SK-N-SH (cell line): Measurements from ENCODE around the gene FCSK.
A peak's percentile ranks its signal among the peaks of the same experiment; 100 is the strongest.

Experiments used
- CTCF ChIP-seq: fragments of 200-600 bp; sonication (generic); IDR thresholded peaks from 2 replicates; pipeline ENCODE4 v1.6.1; 2017; ENCODE audit warnings: antibody characterized with exemption, mild to moderate bottlenecking, moderate library complexity
- EZH2phosphoT487 ChIP-seq: fragments of 200-600 bp; sonication (generic); IDR thresholded peaks from 2 replicates; pipeline ENCODE4 v1.6.1; 2017; ENCODE audit warnings: low read depth, mixed run types, mild to moderate bottlenecking, antibody characterized with exemption, moderate library complexity, borderline replicate concordance
- POLR2AphosphoS5 ChIP-seq: IDR thresholded peaks from 2 replicates; pipeline ENCODE4 v1.6.1; 2012; ENCODE audit warnings: low read depth, low read length
- RAD21 ChIP-seq: IDR thresholded peaks from 2 replicates; pipeline ENCODE4 v1.6.1; 2012; ENCODE audit warnings: mild to moderate bottlenecking, low read length

GRCh38 chr16:70523076-70523742, 68.8 kb downstream of the FCSK start, which contains the start of gene COG4:
- TF ChIP-seq POLR2AphosphoS5 (peak; percentile 83; the same call in 1 of the 2 replicates), CTCF (no peak), EZH2phosphoT487 (no peak), RAD21 (no peak)
